Activated T-helper 1 cell treated with anti-CD3 and anti-CD28 coated beads, Interleukin-12 subunit alpha, Interleukin-12 subunit beta, Interleukin-2, Interleukin-4 antibody, amounts not matched to agents 30 ng/mL and 10 ng/mL and 1 ng/mL, durations not matched to agents 14 hours and 24 hours and 36 hours (primary cell): ENCODE results near the gene YOD1. TPM values are rescaled to one million over a fixed set of nuclear protein-coding genes. Genes with fewer than 3 reads are reported as not detected.
A peak's percentile ranks its signal among the peaks of the same experiment; 100 is the strongest.

Experiments used
- DNase-seq: peaks from one replicate; pipeline ENCODE4 v3.0.0; 2021; ENCODE audit warnings: low spot score
- H3K27ac Mint-ChIP-seq: one replicate; pipeline ENCODE4 v1.8.0; 2021; ENCODE audit warnings: mild to moderate bottlenecking, mixed read lengths
- H3K27me3 Mint-ChIP-seq: one replicate; pipeline ENCODE4 v1.8.0; 2022; ENCODE audit warnings: mild to moderate bottlenecking, moderate library complexity, mixed read lengths; ENCODE audit not compliant: insufficient read depth
- H3K36me3 Mint-ChIP-seq: one replicate; pipeline ENCODE4 v1.8.0; 2021; ENCODE audit warnings: low read depth, mixed read lengths
- H3K4me1 Mint-ChIP-seq: one replicate; pipeline ENCODE4 v1.8.0; 2021; ENCODE audit warnings: low read depth, mixed read lengths
- H3K4me3 Mint-ChIP-seq: one replicate; pipeline ENCODE4 v1.8.0; 2021; ENCODE audit warnings: mild to moderate bottlenecking, moderate library complexity, mixed read lengths
- H3K9me3 Mint-ChIP-seq: one replicate; pipeline ENCODE4 v1.8.0; 2021; ENCODE audit warnings: mixed read lengths
- intact Hi-C: fragments of 100-400 bp; cut with micrococcal nuclease; formaldehyde crosslinking; loops from one replicate; pipeline ENCODE4 v1.15.1; 2024
- total RNA-seq: library from RNA; stranded (reverse); gene quantifications from 2 replicates; pipeline ENCODE4 v1.2.3, GENCODE V29; 2022

The YOD1 gene
- total RNA-seq, 1 donor from 2014 or later = 8.4 TPM

GRCh38 chr1:207081088-207081487, 30.1 kb upstream of the YOD1 start:
- Mint-ChIP-seq H3K27ac (no peak overlapping the region), H3K4me1 (peaks cover 20% of the 10 kb centered on the region), H3K27me3 (peaks cover 21% of the 10 kb centered on the region), H3K9me3 (no peaks in the 10 kb centered on the region), H3K4me3 (no peak overlapping the region), H3K36me3 (no peaks in the 10 kb centered on the region)
- DNase-seq = no peak
- intact Hi-C loops = no loop called here

GRCh38 chr1:207079706-207080241, 28.8 kb upstream of the YOD1 start:
- Mint-ChIP-seq H3K4me1 (peaks cover 7% of the 10 kb centered on the region), H3K36me3 (no peaks in the 10 kb centered on the region), H3K27me3 (peaks cover 25% of the 10 kb centered on the region), H3K4me3 (no peak overlapping the region), H3K9me3 (no peaks in the 10 kb centered on the region), H3K27ac (no peak overlapping the region)
- DNase-seq = no peak
- intact Hi-C loops = no loop called here

- Mint-ChIP-seq H3K36me3 (no peaks in the 10 kb centered on the region), H3K4me3 (no peak overlapping the region), H3K27ac (no peak overlapping the region), H3K4me1 (no peaks in the 10 kb centered on the region), H3K9me3 (no peaks in the 10 kb centered on the region), H3K27me3 (peaks cover 25% of the 10 kb centered on the region)
- no peak for DNase-seq
- intact Hi-C loops = loop anchor here (1.0 kb wide), 4 partner anchors 28 to 421 kb away; no protein-coding TSS in a partner anchor
Observed at GRCh38 chr1:207078578-207079132, 27.6 kb upstream of the YOD1 start.

GRCh38 chr1:207077470-207078377, 26.7 kb upstream of the YOD1 start:
- H3K4me3 Mint-ChIP-seq = no peak overlapping the region
- H3K27me3 Mint-ChIP-seq = peaks cover 19% of the 10 kb centered on the region
- DNase-seq = peak; percentile 60
- no peaks in the 10 kb centered on the region for H3K4me1 Mint-ChIP-seq
- H3K9me3 Mint-ChIP-seq = no peaks in the 10 kb centered on the region
- no peaks in the 10 kb centered on the region for H3K36me3 Mint-ChIP-seq
- intact Hi-C loops = loop anchor here (1.0 kb wide), 5 partner anchors 27 to 422 kb away; no protein-coding TSS in a partner anchor
- H3K27ac Mint-ChIP-seq = no peak overlapping the region

- Mint-ChIP-seq H3K4me1 (peaks cover 3% of the 10 kb centered on the region), H3K9me3 (no peaks in the 10 kb centered on the region), H3K27me3 (peaks cover 19% of the 10 kb centered on the region), H3K27ac (no peak overlapping the region), H3K4me3 (no peak overlapping the region), H3K36me3 (peaks cover 2% of the 10 kb centered on the region)
- intact Hi-C loops = loop anchor here (1.0 kb wide), 1 partner anchor 72 kb away; no protein-coding TSS in a partner anchor
- no peak for DNase-seq
Observed at GRCh38 chr1:207077012-207077411, 26.0 kb upstream of the YOD1 start.

- intact Hi-C loops = no loop called here
Observed at GRCh38 chr1:207076181-207076955, 25.4 kb upstream of the YOD1 start.

GRCh38 chr1:207073906-207074820, 23.2 kb upstream of the YOD1 start:
- Mint-ChIP-seq H3K36me3 (peaks cover 5% of the 10 kb centered on the region), H3K27me3 (peaks cover 15% of the 10 kb centered on the region), H3K4me3 (no peak overlapping the region), H3K27ac (no peak overlapping the region), H3K4me1 (peaks cover 28% of the 10 kb centered on the region), H3K9me3 (no peaks in the 10 kb centered on the region)
- no peak for DNase-seq
- intact Hi-C loops = no loop called here

More at GRCh38 chr1:207076181-207076955, 25.4 kb upstream of the YOD1 start:
- Mint-ChIP-seq H3K27me3 (peaks cover 19% of the 10 kb centered on the region), H3K4me3 (no peak overlapping the region), H3K27ac (no peak overlapping the region), H3K36me3 (peaks cover 2% of the 10 kb centered on the region), H3K4me1 (peaks cover 9% of the 10 kb centered on the region), H3K9me3 (no peaks in the 10 kb centered on the region)
- DNase-seq = no peak

GRCh38 chr1:207072233-207072632, 21.2 kb upstream of the YOD1 start:
- peaks cover 31% of the 10 kb centered on the region for H3K4me1 Mint-ChIP-seq
- intact Hi-C loops = no loop called here
- H3K4me3 Mint-ChIP-seq = no peak overlapping the region
- H3K27ac Mint-ChIP-seq = no peak overlapping the region
- DNase-seq = no peak
- peaks cover 7% of the 10 kb centered on the region for H3K36me3 Mint-ChIP-seq
- H3K9me3 Mint-ChIP-seq = no peaks in the 10 kb centered on the region
- peaks cover 12% of the 10 kb centered on the region for H3K27me3 Mint-ChIP-seq

- intact Hi-C loops = no loop called here
- H3K4me3 Mint-ChIP-seq = no peak overlapping the region
- DNase-seq = no peak
- no peak overlapping the region for H3K27ac Mint-ChIP-seq
- peaks cover 7% of the 10 kb centered on the region for H3K36me3 Mint-ChIP-seq
- peaks cover 9% of the 10 kb centered on the region for H3K27me3 Mint-ChIP-seq
- peaks cover 31% of the 10 kb centered on the region for H3K4me1 Mint-ChIP-seq
- no peaks in the 10 kb centered on the region for H3K9me3 Mint-ChIP-seq
Observed at GRCh38 chr1:207071426-207071825, 20.4 kb upstream of the YOD1 start.

GRCh38 chr1:207070811-207071210, 19.8 kb upstream of the YOD1 start:
- peaks cover 31% of the 10 kb centered on the region for H3K4me1 Mint-ChIP-seq
- intact Hi-C loops = no loop called here

GRCh38 chr1:207069858-207070506, 19.0 kb upstream of the YOD1 start:
- H3K4me3 Mint-ChIP-seq = no peak overlapping the region
- peaks cover 7% of the 10 kb centered on the region for H3K36me3 Mint-ChIP-seq
- H3K4me1 Mint-ChIP-seq = peaks cover 31% of the 10 kb centered on the region
- peaks cover 2% of the 10 kb centered on the region for H3K27me3 Mint-ChIP-seq
- H3K9me3 Mint-ChIP-seq = no peaks in the 10 kb centered on the region
- intact Hi-C loops = no loop called here
- H3K27ac Mint-ChIP-seq = no peak overlapping the region
- no peak for DNase-seq

More at GRCh38 chr1:207070811-207071210, 19.8 kb upstream of the YOD1 start:
- Mint-ChIP-seq H3K4me3 (no peak overlapping the region), H3K27me3 (peaks cover 3% of the 10 kb centered on the region), H3K36me3 (peaks cover 7% of the 10 kb centered on the region), H3K27ac (no peak overlapping the region), H3K9me3 (no peaks in the 10 kb centered on the region)
- no peak for DNase-seq
